Heart left ventricle (tissue), 16 donors: ENCODE measurements around the gene TMEM259. TPM values are rescaled to one million over a fixed set of nuclear protein-coding genes. Genes with fewer than 3 reads are reported as not detected.

Experiments used
- ATAC-seq, 4 donors: fragments of 200-7000 bp; cut with Tn5 transposase; one replicate each; pipeline ENCODE4 v1.9.1; 2020 to 2022; ENCODE audit warnings: moderate library complexity in 4 of 4, mild to moderate bottlenecking in 3 of 4, moderate number of reproducible peaks in 1 of 4
- DNase-seq, 5 donors: peaks; one replicate each; pipeline ENCODE4 v3.0.0-alpha.2; 2020
- H3K27ac ChIP-seq, 12 donors: fragments of 200-600 bp; sonication (generic) in 4 of 12; one replicate each; pipeline versions ENCODE4 v1.5.0 to v1.8.0; 2016 to 2022; ENCODE audit warnings: mild to moderate bottlenecking in 2 of 12
- H3K27me3 ChIP-seq, 9 donors: fragments of 200-600 bp; sonication (generic) in 2 of 9; one replicate each; pipeline versions ENCODE4 v1.5.1 to v1.8.0; 2016 to 2022; ENCODE audit warnings: mild to moderate bottlenecking in 3 of 9
- H3K36me3 ChIP-seq, 9 donors: fragments of 200-600 bp; sonication (generic) in 2 of 9; one replicate each; pipeline versions ENCODE4 v1.5.0 to v1.8.0; 2018 to 2022; ENCODE audit warnings: mild to moderate bottlenecking in 2 of 9
- H3K4me1 ChIP-seq, 12 donors: fragments of 200-600 bp; sonication (generic) in 4 of 12; one replicate each; pipeline versions ENCODE4 v1.5.0 to v1.8.0; 2016 to 2022; ENCODE audit warnings: mild to moderate bottlenecking in 3 of 12
- H3K4me3 ChIP-seq, 12 donors: fragments of 200-600 bp; sonication (generic) in 4 of 12; one replicate each; pipeline versions ENCODE4 v1.5.0 to v1.8.0; 2017 to 2022; ENCODE audit warnings: mild to moderate bottlenecking in 9 of 12, moderate library complexity in 4 of 12
- H3K9me3 ChIP-seq, 12 donors: fragments of 200-600 bp; sonication (generic) in 4 of 12; one replicate each; pipeline versions ENCODE4 v1.5.0 to v1.8.0; 2016 to 2022; ENCODE audit warnings: mild to moderate bottlenecking in 1 of 12
- POLR2A ChIP-seq, 2 donors: fragments of 450-650 bp; IDR thresholded peaks; one replicate each; pipeline ENCODE4 v1.6.1; 2017; ENCODE audit warnings: antibody characterized with exemption in 2 of 2, mild to moderate bottlenecking in 2 of 2, moderate library complexity in 2 of 2
- WGBS, 4 donors: extraction: QIAGEN DNeasy Blood & Tissue Kit in 2 of 4; methylation state at CpG; one replicate each; pipeline versions ENCODE4 v1.1.5 to v1.1.7; 2013 to 2018; 5-methylcytosine and 5-hydroxymethylcytosine counted together
- intact Hi-C, 10 donors: fragments of 100-400 bp; cut with DNase I; formaldehyde crosslinking; loops; one replicate each; pipeline versions ENCODE4 v1.11.1 to v1.14.2; 2022
- polyA plus RNA-seq, 2 donors: library from polyadenylated mRNA; stranded (reverse); fragments of 200-250 nt; gene quantifications; one replicate each; pipeline ENCODE4 v1.2.3, GENCODE V29; 2013
- total RNA-seq, 9 donors: library from RNA; depleted of rRNA in 2 of 9; stranded (reverse); fragments of >200 nt in 2 of 9; fragmentation: NEBNext Ultra II Directional in 3 of 9; extraction: Animal tissue kit (Norgen Biotek cat#: 25700) in 3 of 9; gene quantifications; one replicate each; pipeline versions ENCODE4 v1.1.0 to v1.2.4, GENCODE V29; 2016 to 2023
- TF ChIP-seq, protein P1 (sequence below), 12 donors: fragments of 200-600 bp; sonication (generic) in 4 of 12; IDR thresholded peaks; one replicate each; pipeline versions ENCODE4 v1.5.0 to v1.8.0; 2018 to 2022; ENCODE audit warnings: antibody characterized with exemption in 12 of 12, mild to moderate bottlenecking in 5 of 12
- donor health status: ischemic (EF 13 %, LVEDD 7.1; RV severe dilation, severe dysfunction).
- donor health status: healthy with polysubstance abuse.
- donor health status: DM: no; HTN: yes; CAD: no.
- donor health status: DM: no; HTN: no; CAD: no.
- donor health status: ischemic (EF 25% LVEDD 6.9; RV normal size, moderate dysfunction).
- donor health status: ischemic (EF 25% LVEDD 5.7; RV mildly dilated, moderate dysfunction).
- donor health status: healthy.
- donor health status: DM: yes; HTN: yes; CAD: no.
- donor health status: ischemic (EF 35%, LVEDD 5.7; RV mildly dilated, moderate dysfunction).
- donor health status: nonischemic (EF 11% LVEDD 7.7; RV severe dilation, severe dysfunction).
- donor health status: DM: yes; HTN: yes; CAD: no.
- donor health status: PGD.
- donor health status: ischemic (EF 29% LVEDD 5.4; RV normal size, mild dysfunction).
- donor health status: nonischemic (EF 23%, LVEDD 6.1; RV moderate dilation, normal function).

Gene TMEM259
- total and polyA plus RNA-seq, 11 donors = 95.1 to 189 (median 113) TPM

- peaks cover 0 to 22% (median 14%) of the 10 kb centered on the region in 12 donors for H3K4me1 ChIP-seq
- ATAC-seq (no peak), DNase-seq (no peak)
- WGBS, 4 donors = 82 to 86% (median 82%) methylated on average over 10 to 14 of the region's 14 CpGs
- H3K27me3 ChIP-seq = no peaks in the 10 kb centered on the region
- intact Hi-C loops = loop anchor here in 3 of 10 donors (5.0 to 10.0 kb wide), 3 partner anchors 123 to 216 kb away; no protein-coding TSS in a partner anchor
- H3K36me3 ChIP-seq = peaks cover 0 to 57% (median 19%) of the 10 kb centered on the region in 9 donors
- H3K4me3 ChIP-seq = no peak overlapping the region
- H3K9me3 ChIP-seq = no peaks in the 10 kb centered on the region
- no peak overlapping the region for H3K27ac ChIP-seq
- TF ChIP-seq POLR2A (IDR thresholded peaks at IDR 0.05) = no peak
- TF ChIP-seq, protein P1, sequence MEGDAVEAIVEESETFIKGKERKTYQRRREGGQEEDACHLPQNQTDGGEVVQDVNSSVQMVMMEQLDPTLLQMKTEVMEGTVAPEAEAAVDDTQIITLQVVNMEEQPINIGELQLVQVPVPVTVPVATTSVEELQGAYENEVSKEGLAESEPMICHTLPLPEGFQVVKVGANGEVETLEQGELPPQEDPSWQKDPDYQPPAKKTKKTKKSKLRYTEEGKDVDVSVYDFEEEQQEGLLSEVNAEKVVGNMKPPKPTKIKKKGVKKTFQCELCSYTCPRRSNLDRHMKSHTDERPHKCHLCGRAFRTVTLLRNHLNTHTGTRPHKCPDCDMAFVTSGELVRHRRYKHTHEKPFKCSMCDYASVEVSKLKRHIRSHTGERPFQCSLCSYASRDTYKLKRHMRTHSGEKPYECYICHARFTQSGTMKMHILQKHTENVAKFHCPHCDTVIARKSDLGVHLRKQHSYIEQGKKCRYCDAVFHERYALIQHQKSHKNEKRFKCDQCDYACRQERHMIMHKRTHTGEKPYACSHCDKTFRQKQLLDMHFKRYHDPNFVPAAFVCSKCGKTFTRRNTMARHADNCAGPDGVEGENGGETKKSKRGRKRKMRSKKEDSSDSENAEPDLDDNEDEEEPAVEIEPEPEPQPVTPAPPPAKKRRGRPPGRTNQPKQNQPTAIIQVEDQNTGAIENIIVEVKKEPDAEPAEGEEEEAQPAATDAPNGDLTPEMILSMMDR (IDR thresholded peaks at IDR 0.05) = no peak
These were observed 32.8 kb downstream of the TMEM259 start for GRCh38 chr19:988081-988480.

- H3K4me1 ChIP-seq = peaks cover 3 to 30% (median 19%) of the 10 kb centered on the region in 12 donors
- WGBS, 4 donors = 91 to 93% (median 92%) methylated on average over 11 to 14 of the region's 14 CpGs
- no peak for DNase-seq
- H3K27me3 ChIP-seq = no peaks in the 10 kb centered on the region
- ATAC-seq = no peak
- H3K9me3 ChIP-seq = no peaks in the 10 kb centered on the region
- no peak for TF ChIP-seq POLR2A (IDR thresholded peaks at IDR 0.05)
- TF ChIP-seq, protein P1 (IDR thresholded peaks at IDR 0.05) = no peak
- peaks cover 0 to 44% (median 19%) of the 10 kb centered on the region in 9 donors for H3K36me3 ChIP-seq
- intact Hi-C loops = loop anchor here in 3 of 10 donors (5.0 to 10.0 kb wide), 3 partner anchors 121 to 214 kb away; no protein-coding TSS in a partner anchor
- no peak overlapping the region for H3K27ac ChIP-seq
- H3K4me3 ChIP-seq = no peak overlapping the region
These were observed 34.8 kb downstream of the TMEM259 start for GRCh38 chr19:986083-986482.

- Histone ChIP-seq H3K4me1 (peaks cover 3 to 38% (median 19%) of the 10 kb centered on the region in 12 donors), H3K27me3 (no peaks in the 10 kb centered on the region), H3K9me3 (no peaks in the 10 kb centered on the region), H3K27ac (peak within 1 kb of the TSS; percentile 67 to 92 (median 86)), H3K4me3 (peak within 1 kb of the TSS; percentile 80 to 100 (median 91)), H3K36me3 (peaks cover 0 to 29% (median 10%) of the 10 kb centered on the region in 9 donors)
- ATAC-seq (peak; percentile 87 to 97 (median 96)), DNase-seq (peak; percentile 94 to 97 (median 94))
- intact Hi-C loops = loop anchor here in 9 of 10 donors (1.0 to 10.0 kb wide), 8 partner anchors 36 to 217 kb away; partner anchors contain the start of genes CFD (in 2 of the 9), RNU6-2 (in 1 of the 9) and TMEM259 (in 1 of the 9)
- 0 to 1% (median 1%) methylated on average over 23 to 78 of the region's 78 CpGs for WGBS, 4 donors
- TF ChIP-seq, protein P1 (IDR thresholded peaks at IDR 0.05) = peak in 8 of 12 donors; percentile 11 to 50 (median 34)
- peak in 1 of 2 donors; percentile 57 for TF ChIP-seq POLR2A (IDR thresholded peaks at IDR 0.05)
These were observed 36.6 kb downstream of the TMEM259 start, which contains the start of gene WDR18 for GRCh38 chr19:984165-984967. Gene WDR18 (plus strand): TSS chr19:984345. CDS start chr19:984354, 9 bp downstream.
